C1 segment of cervical spinal cord (tissue), 14 donors: ENCODE results near the gene HEG1.

Experiments used
- DNase-seq, 14 donors: peaks; one replicate each; lab custom pipeline; 2025; lab: John Stamatoyannopoulos, UW

The HEG1 gene

DNA sequence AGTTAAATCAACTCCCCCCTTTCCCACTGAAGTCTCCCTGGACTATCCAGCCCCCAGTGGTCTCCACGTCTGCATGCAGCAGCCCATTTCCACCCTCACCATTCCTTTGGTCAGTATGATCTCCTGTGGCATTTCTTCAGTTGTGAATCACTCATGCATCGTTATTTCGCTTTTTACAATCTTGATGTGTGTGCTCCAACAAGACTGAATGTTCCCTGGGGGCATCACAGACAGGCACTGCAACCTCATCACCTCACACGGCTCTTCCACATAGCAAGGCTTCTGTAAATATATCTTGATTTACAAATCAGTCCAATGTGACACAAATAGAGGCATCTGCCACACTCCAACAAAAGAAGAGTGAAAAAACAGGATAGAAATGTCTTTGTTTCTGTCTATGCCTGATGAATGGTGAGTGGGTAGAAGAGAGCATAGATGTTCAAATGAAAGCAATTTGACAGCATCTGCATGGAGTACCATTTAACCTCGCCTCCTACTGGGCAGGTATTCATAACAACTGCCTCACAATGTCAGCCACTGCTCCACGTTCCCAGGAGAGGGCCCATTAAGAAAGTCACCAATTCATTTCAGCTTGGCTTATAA lies 5.2 kb downstream of the HEG1 start:
- no peak for DNase-seq

DNA sequence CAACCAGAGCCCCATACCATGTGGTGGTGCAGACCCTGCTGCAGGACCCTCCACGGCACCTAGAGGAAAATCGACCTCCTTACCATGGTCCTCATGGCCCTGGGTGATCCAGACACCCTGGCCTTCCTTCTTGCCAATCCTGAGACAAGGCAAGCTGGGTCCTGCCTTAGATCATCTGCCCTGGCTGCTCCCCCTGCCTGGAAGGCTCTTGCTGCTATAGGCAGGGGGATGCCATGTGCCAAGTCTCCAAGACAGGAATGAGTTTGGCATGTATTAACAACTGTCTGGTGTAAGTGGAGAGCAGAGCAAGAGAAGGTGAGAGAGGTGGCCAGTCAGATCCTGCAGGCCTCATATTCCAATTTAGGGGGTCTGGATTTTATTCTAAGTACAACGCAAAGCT lies 7.5 kb downstream of the HEG1 start:
- DNase-seq: no peak

DNA sequence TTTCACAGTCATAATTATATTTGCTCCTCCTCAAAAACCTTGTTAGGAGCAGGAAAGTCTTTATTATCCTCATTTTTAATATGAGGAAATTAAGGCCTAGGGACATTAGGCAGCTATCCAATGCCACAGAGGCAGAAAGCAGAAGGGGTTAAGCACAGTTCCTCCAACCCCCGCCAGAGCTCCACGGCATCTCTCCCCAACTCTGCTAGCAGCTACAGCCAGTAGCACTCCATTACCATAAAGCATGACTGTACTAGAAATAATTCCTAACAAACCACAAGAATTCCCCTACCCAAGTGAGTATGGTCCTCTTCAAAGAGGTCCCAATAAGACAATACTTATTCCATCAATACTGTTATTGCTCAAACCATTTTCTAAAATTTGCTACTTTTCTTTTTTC lies 9.8 kb downstream of the HEG1 start:
- DNase-seq: no peak

DNA sequence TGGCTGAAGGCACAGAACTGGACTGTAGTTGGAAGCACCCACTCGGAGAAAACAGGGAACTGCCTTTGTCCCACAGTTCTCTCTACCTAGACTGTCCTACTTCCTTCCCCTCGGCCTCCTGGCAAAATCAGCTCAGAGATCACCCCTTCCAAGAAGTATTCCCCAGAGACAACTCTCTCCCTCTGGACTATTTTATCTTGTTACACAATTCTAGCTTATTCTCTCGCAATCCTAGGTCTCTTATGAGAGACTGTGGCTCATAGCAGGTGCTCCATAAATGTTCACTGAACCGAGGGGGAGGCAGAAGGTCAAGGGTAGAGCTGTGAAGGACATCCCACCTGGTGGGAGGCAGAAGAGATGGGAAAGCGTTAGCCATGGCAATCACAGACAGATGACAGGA lies 10.6 kb downstream of the HEG1 start:
- no peak for DNase-seq

DNA sequence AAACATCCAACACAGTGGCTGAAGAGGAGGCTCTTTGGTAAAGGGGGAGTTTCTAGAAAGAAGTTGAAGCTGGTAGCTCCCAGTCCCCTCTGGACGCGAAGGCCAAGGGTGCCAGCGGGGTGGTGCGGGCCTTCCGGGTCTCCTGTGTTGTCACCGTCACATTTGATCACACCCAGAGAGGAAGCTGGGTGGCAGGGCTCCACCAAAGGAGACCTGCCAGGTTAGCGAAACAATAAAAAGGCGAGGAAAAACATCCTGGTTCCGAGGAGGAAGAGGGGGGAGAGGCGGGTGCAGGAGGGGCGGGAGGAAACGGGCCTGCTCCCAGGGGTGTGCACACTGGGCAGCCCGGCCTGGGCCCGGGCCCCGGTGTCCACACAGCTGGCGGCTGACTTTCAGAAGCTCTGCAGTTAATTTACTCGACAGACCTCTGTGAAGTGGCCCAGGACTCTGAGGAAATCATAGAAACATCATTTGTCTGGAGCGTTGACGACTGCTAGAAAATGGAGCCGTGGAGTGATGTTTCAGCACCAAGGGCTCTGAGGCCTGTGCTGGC lies 12.1 kb downstream of the HEG1 start:
- no peak for DNase-seq

DNA sequence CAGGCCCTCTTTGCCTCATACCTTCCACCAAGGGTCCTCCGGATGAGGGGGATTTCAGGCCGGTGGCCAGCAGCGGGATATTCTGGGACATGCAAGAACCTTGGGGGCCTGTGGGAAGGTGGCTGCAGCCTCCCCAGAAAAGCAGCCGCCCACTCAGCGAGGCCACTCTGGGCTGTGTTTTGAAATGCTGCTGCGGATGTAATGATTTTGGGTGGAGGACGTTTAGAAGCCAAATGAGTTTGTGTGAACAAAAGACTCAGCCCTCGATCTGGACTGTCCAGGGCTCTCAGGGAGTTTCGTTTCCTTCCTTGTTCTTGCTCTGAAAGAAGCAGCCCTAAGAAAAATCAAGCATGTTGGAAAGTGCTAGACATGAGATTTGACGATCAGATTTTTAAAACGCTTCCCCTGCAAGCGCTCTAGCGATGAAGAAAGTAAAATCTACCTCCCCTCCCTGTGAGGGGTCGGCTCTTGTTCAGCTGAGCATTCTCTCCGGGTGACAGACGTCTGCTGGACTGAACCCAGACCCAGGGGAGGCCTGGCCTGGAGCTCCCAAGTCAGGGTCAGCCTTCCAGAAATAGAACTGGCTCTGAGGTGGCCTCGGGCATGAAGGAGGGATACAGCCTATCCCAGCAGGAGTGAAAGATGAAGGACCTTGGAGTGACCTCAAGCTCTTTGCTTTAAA lies 12.9 kb downstream of the HEG1 start:
- peak in 4 of 14 donors; percentile 31 to 49 (median 40) for DNase-seq

DNA sequence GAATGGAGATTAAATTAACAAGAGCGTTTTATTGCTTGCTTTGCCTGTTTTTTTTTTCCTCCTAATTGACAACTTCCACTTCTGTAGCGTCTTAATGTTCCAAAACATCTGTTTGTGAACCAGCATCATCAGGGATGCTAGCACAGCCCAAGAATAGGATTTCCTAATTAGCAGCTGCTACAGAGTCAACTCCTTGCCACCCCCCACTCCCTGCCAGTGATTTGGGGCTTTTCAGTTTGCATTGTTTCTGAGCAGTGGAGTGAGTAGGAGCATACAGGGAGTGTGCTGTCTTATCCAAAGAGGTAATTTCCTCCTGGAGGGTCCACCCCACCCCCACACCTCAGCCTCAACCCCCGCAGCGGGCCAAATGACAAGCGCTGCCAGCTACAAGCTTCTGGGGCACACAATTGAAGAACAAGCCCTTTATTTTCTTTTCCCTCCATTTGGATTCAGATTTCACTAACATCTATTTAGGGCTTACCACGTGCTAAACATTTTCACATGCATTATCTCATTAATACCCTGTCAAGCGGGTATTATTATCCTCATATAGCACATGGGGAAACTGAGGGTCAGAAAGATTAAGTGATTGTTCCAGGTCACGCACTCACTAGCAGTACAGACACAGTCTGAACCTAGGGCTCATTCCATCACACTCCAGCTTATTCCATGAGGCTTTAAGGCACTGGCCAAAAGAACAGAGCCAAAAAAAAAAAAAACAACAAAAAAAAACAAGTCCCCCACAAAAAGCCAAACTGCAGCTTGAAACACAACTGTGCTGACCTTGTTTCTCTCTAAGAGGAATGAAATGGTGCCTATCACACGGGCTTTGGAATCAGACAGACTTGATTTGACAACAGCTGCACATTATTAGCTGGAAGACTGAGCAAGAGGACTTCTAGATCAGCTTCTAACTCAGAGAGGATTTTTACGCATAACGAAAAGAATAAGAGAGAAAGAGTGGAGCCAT lies 16.4 kb downstream of the HEG1 start:
- DNase-seq: peak in 3 of 14 donors; percentile 22 to 50 (median 48)

DNA sequence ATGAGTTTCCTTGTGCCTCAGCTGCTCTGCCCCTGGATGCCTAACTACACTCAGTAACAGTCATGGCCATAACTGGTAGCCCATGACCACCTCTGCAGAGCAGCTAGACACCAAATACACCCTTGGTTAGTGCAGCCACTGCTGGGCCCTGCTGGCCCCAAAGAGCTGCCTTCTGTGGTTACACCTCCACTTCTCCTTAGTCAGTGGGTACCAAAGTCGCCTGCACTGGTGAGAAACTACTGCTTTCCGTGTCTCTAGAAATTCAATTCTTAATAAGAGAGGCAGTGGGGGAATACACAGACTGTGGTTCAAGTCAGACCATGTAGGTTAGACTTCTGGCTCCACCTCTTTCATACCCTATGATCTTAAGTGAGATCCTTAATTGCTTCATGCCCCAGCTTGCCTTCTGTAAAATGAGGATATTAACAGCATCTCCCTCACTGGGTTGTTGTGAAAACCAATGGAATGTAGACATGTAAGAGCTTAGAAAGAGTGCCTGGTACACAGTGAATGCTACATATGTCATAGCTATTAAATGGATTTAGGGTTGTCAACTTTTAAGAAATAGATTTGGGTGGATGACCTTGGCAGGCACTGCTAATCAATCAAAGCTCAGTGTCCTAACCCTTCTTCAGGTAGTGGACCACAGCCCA lies 18.2 kb downstream of the HEG1 start:
- no peak for DNase-seq

DNA sequence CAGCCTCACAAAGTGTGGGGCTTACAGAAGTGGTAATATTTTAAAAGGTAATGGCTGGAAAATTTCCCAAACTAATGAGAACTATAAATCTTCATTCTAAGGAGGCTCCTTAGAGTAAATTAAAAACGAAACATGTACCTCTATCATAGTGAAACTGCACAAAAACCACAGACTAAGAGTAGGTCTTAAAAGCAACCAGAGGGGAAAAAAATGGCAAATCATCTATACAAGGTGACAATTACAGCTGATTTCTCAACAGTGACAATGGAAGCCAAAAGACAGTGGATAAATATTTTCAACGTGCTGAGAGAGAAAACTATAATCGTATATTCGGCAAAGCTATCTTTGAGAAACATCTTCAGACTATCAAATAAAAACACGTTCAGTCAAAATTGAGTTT lies 20.6 kb downstream of the HEG1 start:
- no peak for DNase-seq

DNA sequence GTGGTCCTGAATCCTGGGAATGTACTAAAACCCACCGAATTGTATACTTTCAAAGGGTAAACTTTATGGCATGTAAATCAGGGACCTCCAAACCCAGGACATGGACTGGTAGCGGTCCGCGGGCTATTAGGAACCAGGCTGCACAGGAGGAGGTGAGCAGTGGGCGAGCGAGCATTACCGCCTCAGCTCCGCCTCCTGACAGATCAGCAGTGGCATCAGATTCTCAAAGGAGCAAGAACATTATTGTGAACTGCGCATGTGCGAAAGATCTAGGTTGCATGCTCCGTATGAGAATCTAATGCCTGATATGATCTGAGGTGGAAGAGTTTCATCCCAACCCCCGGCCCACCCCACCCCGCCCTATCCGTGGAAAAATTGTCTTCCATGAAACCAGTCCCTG lies 22.2 kb downstream of the HEG1 start:
- no peak for DNase-seq

DNA sequence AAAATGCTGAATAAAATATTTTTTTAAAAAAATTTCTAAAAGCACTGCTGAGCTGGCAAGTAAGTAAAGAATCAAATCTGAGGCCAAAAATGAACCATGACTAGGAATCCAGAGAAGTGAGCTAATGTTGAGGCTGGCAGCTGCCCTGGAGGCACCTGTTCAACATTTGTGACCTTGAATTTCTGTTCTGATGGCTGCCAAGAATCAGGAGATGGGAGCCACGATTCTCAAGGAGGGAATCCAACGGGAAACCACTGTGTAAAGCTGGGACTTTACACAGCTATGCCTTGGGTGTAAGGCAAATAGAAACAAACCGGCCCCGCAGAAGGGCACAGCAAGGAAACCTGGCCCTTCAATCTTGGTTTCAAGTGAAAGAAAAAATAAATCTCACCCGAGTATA lies 22.7 kb downstream of the HEG1 start:
- DNase-seq: no peak

DNA sequence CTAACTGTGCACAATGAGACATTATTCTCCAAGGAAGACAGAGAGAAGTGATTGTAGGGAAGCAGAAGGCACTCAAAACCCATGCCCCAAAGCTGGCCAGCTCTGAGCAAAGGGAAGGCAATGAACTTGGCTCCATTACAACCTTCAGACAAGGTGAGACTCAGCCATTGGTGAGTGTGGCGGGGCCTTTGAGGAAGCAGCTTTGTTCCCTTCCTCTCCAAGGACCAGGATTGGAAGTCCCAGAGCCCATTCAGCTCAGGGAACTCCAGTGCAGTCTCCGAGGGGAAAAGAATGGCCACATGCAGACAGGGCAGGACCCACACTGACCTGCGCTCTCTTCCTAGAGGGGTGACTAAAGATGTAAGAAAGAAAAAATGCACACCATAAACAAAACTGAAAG lies 23.1 kb downstream of the HEG1 start:
- DNase-seq: no peak

DNA sequence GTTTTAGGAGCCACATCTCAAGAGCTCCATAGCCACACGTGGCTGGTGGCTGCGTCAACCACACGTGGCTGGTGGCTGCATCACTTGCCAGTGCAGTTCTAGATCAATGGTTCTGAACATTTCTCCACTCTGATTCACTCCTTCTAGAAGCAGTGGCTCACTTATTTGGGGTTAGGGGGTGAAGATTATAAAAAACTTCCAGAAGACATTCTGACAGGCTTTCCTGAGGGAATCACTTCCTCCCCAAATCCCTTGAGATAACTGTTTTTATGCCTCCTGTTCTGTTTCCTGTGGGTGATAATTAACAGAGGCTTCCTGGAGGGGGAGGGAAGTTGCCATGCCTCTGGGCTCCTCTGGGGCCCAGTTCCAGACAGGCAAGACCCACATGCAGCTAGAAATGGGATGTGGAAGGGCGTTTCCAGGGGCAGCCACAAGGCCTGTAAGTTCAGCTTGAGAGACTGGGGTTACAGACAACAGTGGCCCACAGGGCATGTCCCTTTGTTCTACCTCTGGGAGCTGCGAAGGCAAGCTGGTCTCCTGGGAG lies 23.6 kb downstream of the HEG1 start:
- no peak for DNase-seq

DNA sequence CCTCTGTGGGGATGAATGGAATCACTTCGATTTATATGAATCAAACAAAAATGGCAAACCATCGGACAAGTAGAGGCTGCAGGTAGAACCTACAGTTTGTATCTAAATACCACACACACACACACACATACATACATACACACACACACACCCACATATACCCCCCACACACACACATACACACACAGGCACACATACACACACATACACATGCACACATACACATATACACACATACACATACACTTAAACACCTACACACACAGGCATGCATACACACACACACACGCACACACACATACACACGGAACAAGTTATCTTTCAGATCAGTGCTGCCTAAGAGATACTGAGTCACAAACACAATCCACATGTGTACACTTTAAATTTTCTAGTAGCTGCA lies 24.3 kb downstream of the HEG1 start:
- no peak for DNase-seq

DNA sequence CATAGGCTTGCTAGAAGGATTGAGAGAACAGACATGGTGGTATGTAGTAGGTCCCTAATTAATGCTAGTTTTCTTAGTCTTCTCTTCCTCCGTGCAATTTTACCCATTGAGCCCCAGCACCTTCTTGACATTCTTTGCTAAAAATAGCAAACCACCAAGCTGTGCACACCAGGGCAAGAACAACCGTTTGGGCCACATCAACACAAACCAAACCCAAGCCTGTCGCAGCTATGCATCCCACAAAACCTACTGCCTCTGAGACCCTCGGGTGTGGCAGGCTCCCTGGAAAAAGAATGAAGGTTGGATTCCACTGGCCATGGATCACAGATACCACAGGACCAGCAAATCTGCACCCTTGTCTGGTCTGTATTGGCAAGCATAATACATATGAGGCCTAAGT lies 27.1 kb downstream of the HEG1 start:
- no peak for DNase-seq

DNA sequence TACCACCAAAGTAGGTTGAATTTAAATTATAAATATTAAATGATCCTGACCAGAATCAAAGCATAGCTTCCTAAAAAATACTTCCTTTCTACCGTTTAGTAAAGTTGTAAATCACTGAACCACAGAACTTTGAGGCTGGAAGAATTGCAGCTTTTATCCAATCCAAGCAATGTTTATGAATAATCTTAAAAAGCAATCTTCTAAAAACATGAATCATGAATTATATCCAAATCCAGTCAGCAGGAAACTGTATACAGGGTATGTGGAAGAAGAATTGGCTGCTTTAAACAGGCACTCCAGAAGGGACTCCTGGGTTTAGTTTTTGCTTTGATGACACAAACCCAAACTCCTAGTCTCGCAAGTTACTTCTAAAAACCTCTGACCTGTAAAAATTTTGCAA lies 30.2 kb downstream of the HEG1 start:
- no peak for DNase-seq

DNA sequence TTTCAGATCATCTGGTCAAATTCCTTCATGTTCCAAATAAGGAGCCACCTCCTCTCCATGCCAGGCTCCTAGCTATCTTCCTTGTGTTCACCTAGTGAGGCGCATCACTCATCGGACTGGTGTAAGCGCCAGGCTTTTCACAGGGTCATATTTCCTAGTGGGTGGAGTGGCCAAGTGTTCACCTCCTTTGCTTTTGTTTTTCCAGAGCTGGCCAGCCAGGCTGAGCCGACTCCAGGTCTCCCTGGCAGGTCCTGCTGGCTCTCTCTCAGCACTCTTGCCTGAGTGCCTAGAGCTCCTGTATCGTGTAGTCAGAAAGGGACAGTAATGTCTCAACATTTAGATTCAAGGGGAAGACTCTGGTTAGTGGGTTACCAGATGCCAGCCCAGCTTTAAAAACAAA lies 31.0 kb downstream of the HEG1 start:
- DNase-seq: no peak

DNA sequence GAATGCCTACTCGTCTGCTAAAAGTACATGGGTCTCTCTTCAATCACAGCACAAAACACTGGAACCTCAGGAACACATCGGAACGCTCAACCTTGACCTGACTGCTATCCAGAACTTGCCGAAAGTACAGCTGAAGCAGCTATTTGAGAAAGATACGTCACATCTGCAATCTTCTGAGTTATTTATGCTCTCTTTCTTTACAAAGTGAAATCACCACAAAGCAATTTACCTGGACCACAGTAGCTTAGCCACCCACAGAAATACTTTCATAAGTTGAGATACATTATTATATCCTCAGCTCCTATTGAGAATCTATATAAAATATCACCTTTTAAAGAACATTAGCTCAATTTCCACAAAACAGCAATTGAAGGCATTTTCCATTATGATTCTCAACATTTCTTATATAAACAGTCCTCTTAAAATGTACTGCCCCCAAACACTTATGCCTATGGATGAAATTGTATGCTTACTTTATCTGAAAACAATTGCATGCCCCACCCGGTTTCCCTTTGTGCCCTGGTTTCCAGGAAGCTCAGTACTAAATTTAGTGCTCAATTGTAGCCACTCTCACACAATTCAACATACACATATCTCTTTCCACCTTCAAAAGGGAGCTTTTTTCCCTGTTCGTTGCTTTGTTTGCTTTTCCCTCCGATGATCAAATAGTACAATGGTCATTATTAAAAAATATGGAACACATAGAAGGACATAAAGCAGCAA lies 31.8 kb downstream of the HEG1 start:
- DNase-seq: no peak

DNA sequence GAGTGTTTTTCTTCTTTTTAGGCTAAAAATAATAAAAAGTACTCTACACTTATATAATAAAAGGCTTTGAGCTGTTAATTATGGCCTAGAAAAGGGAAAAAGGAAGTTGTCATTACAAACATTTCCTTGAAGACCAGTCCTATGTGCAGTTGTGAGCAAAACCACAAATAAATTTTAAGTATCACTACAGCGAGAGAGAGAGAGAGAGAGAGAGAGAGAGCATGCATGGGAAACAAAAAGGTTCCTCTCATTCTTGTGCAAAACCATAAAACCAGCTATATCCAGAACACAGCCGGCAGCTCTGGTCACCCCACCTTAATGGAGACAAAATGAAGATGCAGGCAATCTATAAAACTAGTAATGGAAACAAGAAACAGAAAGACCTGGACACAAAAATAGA lies 33.6 kb downstream of the HEG1 start:
- DNase-seq: no peak

DNA sequence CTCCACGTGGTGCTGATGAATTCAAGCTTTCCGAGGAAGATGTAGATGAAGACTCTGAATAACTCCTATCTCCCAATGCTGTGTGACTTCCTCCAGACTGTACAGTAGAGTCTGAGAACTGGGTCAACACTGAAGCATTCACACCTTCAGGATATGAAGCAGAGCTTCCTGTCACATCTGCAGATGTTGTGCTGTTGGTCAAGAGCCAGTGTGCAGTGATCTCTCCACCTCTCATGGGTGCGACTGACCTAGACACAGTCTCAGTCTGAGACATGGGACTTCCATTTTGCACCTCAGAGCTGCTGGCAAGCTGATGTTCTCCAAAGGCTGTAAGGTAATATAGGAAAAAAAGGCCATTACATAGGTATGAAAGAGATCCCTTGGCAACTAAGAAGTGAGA lies 36.5 kb downstream of the HEG1 start:
- DNase-seq: no peak

DNA sequence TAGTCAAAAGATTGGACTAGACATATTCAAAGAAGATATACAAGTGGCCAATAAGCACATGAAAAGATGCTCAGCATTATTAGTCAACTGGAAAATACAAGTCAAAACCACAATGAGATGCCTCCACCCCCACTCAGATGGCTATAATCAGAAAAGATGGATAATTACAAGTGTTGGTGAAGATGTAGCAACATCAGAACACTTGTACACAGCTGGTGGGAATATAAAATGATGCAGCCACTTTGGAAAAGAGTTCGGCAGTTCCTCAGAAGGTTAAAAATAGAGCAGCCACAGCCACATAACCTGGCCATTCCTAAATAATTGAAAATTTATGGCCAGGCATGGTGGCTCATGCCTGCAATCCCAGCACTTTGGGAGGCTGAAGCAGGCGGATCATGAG lies 38.4 kb downstream of the HEG1 start:
- DNase-seq: no peak
